Measurements from ENCODE around the gene VSIG4. TPM values are rescaled to one million over a fixed set of nuclear protein-coding genes. Genes with fewer than 3 reads are reported as not detected.

Gene VSIG4
- total RNA-seq, 2 experiments from 2014 or later, result 0.23 TPM; not detected in 1

GRCh38 chrX:66002824-66003680 lies 36.8 kb downstream of the VSIG4 start:
- ChIA-PET CTCF (interaction anchor here (0.6 kb wide), 1 partner anchor 421 kb away, joined by 3 read pairs; no protein-coding TSS in a partner anchor), POLR2A (no interaction called here)
- peak; percentile 30 for ATAC-seq
- no peak overlapping the region for H3K4me3 Mint-ChIP-seq
- H3K36me3 Mint-ChIP-seq (ENCODE audit: low read depth), result peaks cover 14% of the 10 kb centered on the region
- no peak overlapping the region for H3K27ac Mint-ChIP-seq
- no peak for TF ChIP-seq CTCF (IDR thresholded peaks at IDR 0.05)
- H3K27me3 Mint-ChIP-seq, result no peaks in the 10 kb centered on the region
- peaks cover 63% of the 10 kb centered on the region for H3K4me1 Mint-ChIP-seq (ENCODE audit: low read depth)
- H3K9me3 Mint-ChIP-seq, result peaks cover 3% of the 10 kb centered on the region
- intact Hi-C loops (cut with micrococcal nuclease), result no loop called here
- no peak for DNase-seq

GRCh38 chrX:66001596-66001995 lies 38.3 kb downstream of the VSIG4 start:
- Mint-ChIP-seq H3K4me3 (no peak overlapping the region), H3K36me3 (ENCODE audit: low read depth) (peaks cover 14% of the 10 kb centered on the region), H3K9me3 (peaks cover 3% of the 10 kb centered on the region), H3K4me1 (ENCODE audit: low read depth) (peaks cover 59% of the 10 kb centered on the region), H3K27ac (no peak overlapping the region), H3K27me3 (no peaks in the 10 kb centered on the region)
- POLR2A ChIA-PET, result no interaction called here
- intact Hi-C loops (cut with micrococcal nuclease), result no loop called here
- TF ChIP-seq CTCF (IDR thresholded peaks at IDR 0.05), result no peak
- no peak for ATAC-seq
- CTCF ChIA-PET, result interaction anchor here (0.9 to 1.0 kb wide), 2 partner anchors 29 to 108 kb away, joined by 3 to 4 read pairs; no protein-coding TSS in a partner anchor
- no peak for DNase-seq

GRCh38 chrX:66000628-66001272 lies 39.1 kb downstream of the VSIG4 start:
- Mint-ChIP-seq H3K9me3 (peaks cover 1% of the 10 kb centered on the region), H3K27me3 (no peaks in the 10 kb centered on the region), H3K4me3 (no peak overlapping the region), H3K36me3 (ENCODE audit: low read depth) (peaks cover 8% of the 10 kb centered on the region), H3K27ac (no peak overlapping the region), H3K4me1 (ENCODE audit: low read depth) (peaks cover 53% of the 10 kb centered on the region)
- ATAC-seq (no peak), DNase-seq (no peak)
- CTCF ChIA-PET, result interaction anchor here (0.9 to 1.0 kb wide), 2 partner anchors 29 to 109 kb away, joined by 3 to 4 read pairs; no protein-coding TSS in a partner anchor
- TF ChIP-seq CTCF (IDR thresholded peaks at IDR 0.05), result no peak
- POLR2A ChIA-PET, result no interaction called here
- intact Hi-C loops (cut with micrococcal nuclease), result no loop called here

GRCh38 chrX:66000178-66000577 lies 39.7 kb downstream of the VSIG4 start:
- Mint-ChIP-seq H3K4me3 (no peak overlapping the region), H3K36me3 (ENCODE audit: low read depth) (peaks cover 2% of the 10 kb centered on the region), H3K27ac (no peak overlapping the region), H3K4me1 (ENCODE audit: low read depth) (peaks cover 47% of the 10 kb centered on the region), H3K9me3 (no peaks in the 10 kb centered on the region), H3K27me3 (no peaks in the 10 kb centered on the region)
- DNase-seq (no peak), ATAC-seq (no peak)
- intact Hi-C loops (cut with micrococcal nuclease), result no loop called here
- no peak for TF ChIP-seq CTCF (IDR thresholded peaks at IDR 0.05)
- ChIA-PET POLR2A (no interaction called here), CTCF (interaction anchor here (1.2 kb wide), 1 partner anchor 14 kb away, joined by 4 read pairs; no protein-coding TSS in a partner anchor)

All from activated CD8-positive, alpha-beta T cell treated with anti-CD3 and anti-CD28 coated beads for 36 hours (primary cell).